Body of pancreas (tissue), 4 donors: ENCODE data around the gene TNNI2.

Experiments used
- CTCF ChIP-seq, 7 experiments: fragments of 450-650 bp in 4 of 7; fragments of 200-600 bp in 3 of 7; sonication (generic) in 3 of 7; IDR thresholded peaks; one replicate each; pipeline ENCODE4 v1.5.1; 2016 to 2019; ENCODE audit warnings: antibody characterized with exemption in 7 of 7
- POLR2A ChIP-seq, 3 donors: fragments of 450-650 bp; IDR thresholded peaks; one replicate each; pipeline ENCODE4 v1.6.1; 2016; ENCODE audit warnings: antibody characterized with exemption in 3 of 3, mild to moderate bottlenecking in 2 of 3

GRCh38 chr11:1812801-1813200 lies 26.0 kb upstream of the TNNI2 start:
- no peak for TF ChIP-seq CTCF (IDR thresholded peaks at IDR 0.05)
- TF ChIP-seq POLR2A (IDR thresholded peaks at IDR 0.05), result no peak
